NK-92 treated with Interleukin-12 subunit alpha and Interleukin-12 subunit beta, amount 100 ng/mL, for 24 hours (cell line): ENCODE data around the gene UAP1L1.
"Not testable (repeated sequence)": the region's sequence is repeated elsewhere in the genome, so short reads cannot be mapped to it uniquely, and the experiment has no call there.

ENCODE experiments used
- DNase-seq: peaks from one replicate; lab custom pipeline; 2025; lab: John Stamatoyannopoulos, UW

The UAP1L1 gene

DNA sequence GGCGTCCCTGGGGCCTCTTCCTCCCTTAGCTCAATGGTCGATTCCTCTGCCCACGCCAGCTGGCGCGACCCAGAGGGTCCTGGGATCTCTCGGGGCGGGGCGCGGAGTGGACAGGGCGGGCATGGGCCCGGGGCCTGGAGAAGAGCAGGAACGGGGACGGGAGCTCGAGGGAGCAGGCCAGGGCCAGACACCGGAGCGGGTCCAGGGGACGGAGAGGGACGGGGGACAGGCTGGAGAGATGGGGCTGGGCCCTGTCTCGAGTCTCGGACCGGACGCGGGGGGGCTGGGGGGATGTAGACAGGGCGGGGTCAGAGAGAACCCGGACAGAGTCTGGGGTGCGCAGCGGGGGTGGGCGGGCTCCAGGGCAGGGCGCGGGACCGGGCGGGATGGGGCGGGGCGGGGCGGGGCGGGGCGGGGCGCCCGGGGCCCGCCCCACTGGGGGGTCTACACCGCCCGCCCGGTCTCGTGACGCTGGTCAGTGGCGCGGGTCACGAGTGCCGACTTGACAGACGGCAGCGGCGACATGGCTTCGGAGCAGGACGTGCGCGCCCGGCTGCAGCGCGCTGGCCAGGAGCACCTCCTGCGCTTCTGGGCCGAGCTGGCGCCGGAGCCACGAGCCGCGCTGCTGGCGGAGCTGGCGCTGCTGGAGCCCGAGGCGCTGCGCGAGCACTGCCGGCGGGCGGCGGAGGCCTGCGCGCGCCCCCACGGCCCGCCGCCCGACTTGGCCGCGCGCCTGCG lies at the start of gene UAP1L1:
Gene UAP1L1 (plus strand): TSS at position 508 of the 738 bp plus-strand sequence. CDS start 16 bp downstream, at position 524.
- DNase-seq: peak; percentile 62

GRCh38 chr9:137028263-137029057 lies 48.9 kb upstream of the UAP1L1 start:
- DNase-seq: peak; percentile 75

- peak; percentile 85 for DNase-seq
These were observed 48.0 kb upstream of the UAP1L1 start for GRCh38 chr9:137029058-137029936.

DNA sequence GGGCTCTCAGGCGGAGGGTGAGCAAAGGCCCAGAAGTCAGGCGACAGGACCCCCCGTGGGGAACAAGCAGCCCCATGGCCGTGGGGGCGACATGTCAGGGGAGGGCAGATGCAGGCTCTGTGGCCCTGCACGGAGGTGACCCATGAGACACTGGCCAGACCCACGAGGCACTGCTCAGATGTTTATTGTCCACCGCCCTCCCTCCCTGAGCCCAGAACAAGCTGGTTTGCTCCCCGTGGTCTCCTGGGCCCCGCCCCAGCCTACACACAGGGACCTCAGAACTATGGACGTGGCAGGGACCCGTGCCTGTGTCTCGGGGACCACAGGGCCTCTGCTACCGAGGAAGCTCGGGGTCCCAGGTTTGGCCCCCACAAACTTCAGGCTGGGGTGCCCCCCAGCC lies 47.3 kb upstream of the UAP1L1 start:
- peak; percentile 48 for DNase-seq

DNA sequence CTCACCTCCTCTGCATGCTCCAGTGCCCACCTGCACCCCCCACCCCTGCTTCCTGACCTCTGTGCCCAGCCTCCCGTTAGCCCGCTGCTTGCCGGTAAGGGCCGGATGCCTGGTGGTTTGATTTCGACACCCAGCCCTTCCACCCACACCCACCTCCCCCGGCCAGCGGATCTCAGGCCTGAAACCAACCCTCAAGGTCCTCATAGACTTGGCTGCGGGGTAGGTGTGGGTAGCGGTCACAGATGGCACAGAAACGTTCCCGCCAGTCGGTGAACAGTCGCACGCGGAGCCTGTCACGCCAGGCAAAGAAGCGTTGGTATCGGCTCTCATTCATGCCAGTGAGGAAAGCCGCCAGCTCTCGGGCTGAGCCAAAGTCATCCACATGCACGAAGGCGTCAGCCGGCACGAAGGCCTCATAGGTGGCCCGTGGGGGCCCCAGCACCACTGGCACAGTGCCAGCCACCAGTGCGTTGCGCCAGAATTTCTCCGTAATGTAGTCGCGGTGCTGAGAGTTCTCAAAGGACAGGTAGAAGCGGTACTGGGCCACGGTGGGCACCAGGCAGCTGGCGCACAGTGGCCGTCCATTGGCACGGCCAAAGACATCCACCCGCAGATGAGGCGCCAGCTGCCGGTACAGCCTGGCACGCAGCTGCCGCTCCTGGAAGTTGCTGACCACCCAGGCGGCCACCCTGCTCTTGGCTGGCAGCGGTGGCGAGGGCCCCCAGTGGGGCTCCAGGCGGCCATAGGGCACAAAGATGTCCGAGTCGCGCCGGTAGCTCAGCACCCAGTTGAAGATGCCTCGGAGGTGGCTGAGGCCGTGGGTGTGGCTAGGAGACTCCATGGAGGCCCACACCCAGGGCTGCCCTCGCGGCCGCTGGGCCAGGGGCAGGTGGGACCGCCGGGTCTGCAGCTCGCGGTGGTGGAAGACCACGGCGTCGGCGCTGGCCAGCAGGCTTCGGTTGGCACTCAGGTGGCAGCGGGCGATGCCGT lies 46.5 kb upstream of the UAP1L1 start:
- DNase-seq: peak; percentile 72

DNA sequence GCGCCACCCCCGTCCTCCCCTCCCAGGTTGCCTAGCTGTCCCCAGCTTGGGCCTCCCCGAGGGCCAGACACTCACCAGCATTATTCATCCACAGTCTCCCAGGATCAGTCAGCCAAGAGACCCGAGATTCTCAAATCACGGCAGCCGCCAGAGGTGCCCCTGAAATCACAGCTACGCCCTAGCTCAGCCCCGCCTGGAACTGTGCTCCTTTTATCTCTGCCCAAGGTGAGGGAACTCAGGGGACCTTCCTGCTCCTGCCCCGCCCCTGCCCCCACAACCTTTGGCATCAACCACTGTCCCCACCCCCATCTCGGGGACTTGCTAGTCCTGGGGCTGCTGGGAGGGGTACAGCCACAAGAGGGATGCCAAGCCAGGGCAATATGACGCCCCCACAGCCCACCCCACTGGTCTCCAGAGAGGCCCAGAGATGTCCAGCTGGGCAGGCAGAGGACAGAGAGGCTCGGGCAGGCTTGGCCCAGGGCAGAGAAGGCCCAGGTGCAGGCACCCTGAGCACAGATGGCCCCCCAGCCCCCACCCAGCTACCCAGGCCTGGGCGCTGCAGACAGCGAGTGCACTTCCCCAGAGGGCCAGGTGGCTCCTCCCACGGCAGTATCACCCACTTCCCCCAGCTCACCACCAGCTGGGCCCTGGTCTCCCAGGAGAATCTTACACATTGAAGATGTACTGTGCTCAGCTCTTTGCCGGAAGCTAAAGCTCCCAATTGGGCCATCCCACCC lies 45.2 kb upstream of the UAP1L1 start, which contains the start of gene FUT7:
Gene FUT7 (minus strand): TSS at position 185 of the 737 bp plus-strand sequence. CDS start 97 bp downstream, at position 88.
- DNase-seq: no peak

GRCh38 chr9:137032858-137033257 lies 44.5 kb upstream of the UAP1L1 start:
- no peak for DNase-seq

GRCh38 chr9:137033481-137033880 lies 43.8 kb upstream of the UAP1L1 start:
- DNase-seq: not testable (repeated sequence)

- DNase-seq: no peak
These were observed 43.1 kb upstream of the UAP1L1 start for GRCh38 chr9:137034039-137034708.

DNA sequence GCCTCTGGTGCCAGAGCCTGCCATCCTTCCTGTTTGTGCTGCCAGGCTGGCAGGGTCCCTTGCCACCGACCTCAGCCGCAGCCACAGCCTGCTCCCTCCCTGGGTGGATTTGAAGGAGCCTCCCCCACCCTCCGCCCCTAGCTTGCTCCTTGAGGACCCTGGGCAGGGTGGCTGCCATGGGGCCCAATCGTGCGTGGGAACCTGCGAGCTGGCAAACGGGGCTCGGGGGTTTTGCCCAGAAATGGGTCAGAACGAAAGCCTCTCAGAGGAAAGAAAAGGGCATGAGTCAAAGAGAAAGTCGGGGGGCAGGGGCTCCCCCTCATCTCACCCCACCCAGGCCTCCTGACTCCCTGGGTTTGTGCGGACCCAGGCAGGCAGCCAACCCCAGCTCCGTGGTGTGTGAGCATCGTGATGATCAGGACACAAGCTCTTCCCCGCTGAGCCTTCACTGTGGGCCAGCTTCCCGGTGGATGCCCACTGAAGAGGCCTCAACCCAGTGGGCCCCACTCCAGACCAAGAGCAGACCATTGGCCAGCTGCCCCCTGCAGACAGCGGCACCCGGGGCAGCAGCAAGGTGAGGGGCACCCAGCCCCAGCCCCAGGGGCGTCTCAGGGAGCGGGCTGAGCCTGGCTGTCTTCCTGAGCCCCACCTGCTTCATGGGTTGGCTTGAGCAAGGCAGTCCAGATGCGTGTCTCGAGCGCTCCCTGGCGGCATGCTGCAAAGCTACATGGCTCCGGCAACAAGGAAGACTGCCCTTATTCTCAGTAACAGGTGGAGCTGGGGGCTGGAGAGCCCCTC lies 42.4 kb upstream of the UAP1L1 start:
- peak; percentile 68 for DNase-seq

- no peak for DNase-seq
These were observed 41.8 kb upstream of the UAP1L1 start for GRCh38 chr9:137035507-137035834.

DNA sequence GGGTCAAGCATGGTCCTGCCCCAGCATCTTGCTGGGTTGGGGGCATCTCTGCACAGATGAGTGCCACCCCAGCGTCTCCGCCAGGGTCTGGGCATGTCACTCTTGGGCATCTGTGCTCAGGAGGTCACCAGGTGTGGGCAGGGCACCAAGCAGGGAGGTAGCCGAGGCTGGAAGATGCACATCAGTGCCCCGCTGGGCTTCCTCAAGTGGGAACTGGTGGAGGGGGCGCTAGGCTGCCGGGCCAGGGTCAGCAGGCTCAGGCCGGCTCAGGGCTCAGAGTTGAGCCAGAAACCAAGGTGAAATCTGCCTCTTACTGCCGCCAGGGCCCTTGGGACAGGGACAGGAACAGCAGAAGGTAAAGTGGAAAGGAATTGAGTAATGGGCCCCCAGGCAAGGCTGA lies 41.4 kb upstream of the UAP1L1 start:
- no peak for DNase-seq

- DNase-seq: no peak
These were observed 40.3 kb upstream of the UAP1L1 start for GRCh38 chr9:137037035-137037434.

DNA sequence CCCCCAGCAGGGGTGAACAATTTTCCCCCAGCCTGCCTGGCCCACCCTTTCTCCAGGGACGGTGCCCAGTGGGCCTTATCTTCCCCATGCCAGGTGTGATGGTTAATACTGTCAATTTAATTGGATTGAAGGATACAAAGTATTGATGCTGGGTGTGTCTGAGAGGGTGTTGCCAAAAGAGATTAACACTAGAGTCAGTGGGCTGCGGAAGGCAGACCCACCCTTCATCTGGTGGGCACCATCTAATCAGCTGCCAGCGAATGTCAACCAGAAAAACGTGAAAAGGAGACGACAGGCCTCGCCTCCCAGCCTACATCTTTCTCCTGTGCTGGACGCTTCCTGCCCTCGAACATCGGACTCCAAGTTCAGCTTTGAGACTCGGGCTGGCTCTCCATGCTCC lies 39.8 kb upstream of the UAP1L1 start:
- no peak for DNase-seq

GRCh38 chr9:137038916-137039315 lies 38.4 kb upstream of the UAP1L1 start:
- DNase-seq: no peak

GRCh38 chr9:137039611-137040366 lies 37.5 kb upstream of the UAP1L1 start:
- no peak for DNase-seq

DNA sequence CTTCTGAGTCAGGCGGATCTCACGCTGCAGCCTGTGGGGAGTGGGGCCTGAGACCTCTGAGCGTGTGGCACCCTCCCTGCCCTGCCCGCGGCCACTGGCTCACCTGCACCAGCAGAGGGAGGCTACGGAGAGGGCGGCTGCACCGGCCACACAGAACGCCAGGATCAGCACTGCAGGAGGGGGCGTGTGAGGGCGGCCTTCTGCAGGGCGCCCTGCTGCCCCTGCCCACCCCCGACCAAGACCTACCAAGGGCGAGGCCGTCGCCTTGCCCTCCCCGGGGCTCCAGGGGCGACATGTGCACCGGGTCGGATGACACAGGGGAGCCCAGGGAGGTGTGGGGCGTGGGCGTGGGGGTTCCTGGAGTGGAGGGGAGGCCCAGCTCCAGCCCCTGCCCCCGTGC lies 36.7 kb upstream of the UAP1L1 start:
- no peak for DNase-seq

- no peak for DNase-seq
These were observed 36.2 kb upstream of the UAP1L1 start for GRCh38 chr9:137041124-137041523.
